Cardiac fibroblast (primary cell): ENCODE results near the gene CDH11.
A peak's percentile ranks its signal among the peaks of the same experiment; 100 is the strongest.

Source experiments
- DNase-seq, 2 donors: peaks; one replicate each; pipeline versions ENCODE4 v3.0.0 to v3.0.0-alpha.2; 2010; ENCODE audit warnings: low read depth in 2 of 2
- H3K4me3 ChIP-seq, 2 donors: replicated peaks in 1 of 2; 1 replicate in 1 of 2; 2 replicates in 1 of 2; pipeline ENCODE4 v1.5.1; 2011; ENCODE audit warnings: low read depth in 2 of 2, low read length in 2 of 2, mild to moderate bottlenecking in 2 of 2, moderate library complexity in 1 of 2
- CTCF ChIP-seq: IDR thresholded peaks from one replicate; pipeline ENCODE4 v1.5.1; 2011; ENCODE audit warnings: low read depth, mild to moderate bottlenecking, low read length, inconsistent platforms

CDH11 gene

GRCh38 chr16:65024767-65025178 is 97.1 kb downstream of the CDH11 start:
- H3K4me3 ChIP-seq = no peak overlapping the region
- peak; percentile 52 to 71 for DNase-seq
- TF ChIP-seq CTCF = no peak

- TF ChIP-seq CTCF = no peak
- DNase-seq = no peak
These were observed 98.1 kb downstream of the CDH11 start for GRCh38 chr16:65023802-65024201.

GRCh38 chr16:65021852-65022595 is 99.8 kb downstream of the CDH11 start:
- no peak for DNase-seq
- no peak for TF ChIP-seq CTCF

More at GRCh38 chr16:65023802-65024201, 98.1 kb downstream of the CDH11 start:
- no peak overlapping the region for H3K4me3 ChIP-seq

GRCh38 chr16:65016754-65017153 is 105.1 kb downstream of the CDH11 start:
- no peak overlapping the region for H3K4me3 ChIP-seq
- TF ChIP-seq CTCF = no peak
- DNase-seq = no peak

More at GRCh38 chr16:65021852-65022595, 99.8 kb downstream of the CDH11 start:
- H3K4me3 ChIP-seq = no peak overlapping the region

GRCh38 chr16:65015599-65015998 is 106.3 kb downstream of the CDH11 start:
- no peak for TF ChIP-seq CTCF
- no peak overlapping the region for H3K4me3 ChIP-seq
- no peak for DNase-seq

- H3K4me3 ChIP-seq = no peak overlapping the region
- TF ChIP-seq CTCF = no peak
- DNase-seq = peak in 1 of 2 donors; percentile 61
These were observed 109.5 kb downstream of the CDH11 start for GRCh38 chr16:65012357-65012756.

- H3K4me3 ChIP-seq = no peak overlapping the region
- DNase-seq = no peak
- no peak for TF ChIP-seq CTCF
These were observed 111.7 kb downstream of the CDH11 start for GRCh38 chr16:65010125-65010524.
